Fibroblast of peridontal ligament (primary cell): ENCODE data around the gene VCAN.

ENCODE experiments used
- DNase-seq: peaks from one replicate; pipeline ENCODE4 v3.0.0-alpha.2; 2010; ENCODE audit errors: extremely low read depth

Gene VCAN

DNA sequence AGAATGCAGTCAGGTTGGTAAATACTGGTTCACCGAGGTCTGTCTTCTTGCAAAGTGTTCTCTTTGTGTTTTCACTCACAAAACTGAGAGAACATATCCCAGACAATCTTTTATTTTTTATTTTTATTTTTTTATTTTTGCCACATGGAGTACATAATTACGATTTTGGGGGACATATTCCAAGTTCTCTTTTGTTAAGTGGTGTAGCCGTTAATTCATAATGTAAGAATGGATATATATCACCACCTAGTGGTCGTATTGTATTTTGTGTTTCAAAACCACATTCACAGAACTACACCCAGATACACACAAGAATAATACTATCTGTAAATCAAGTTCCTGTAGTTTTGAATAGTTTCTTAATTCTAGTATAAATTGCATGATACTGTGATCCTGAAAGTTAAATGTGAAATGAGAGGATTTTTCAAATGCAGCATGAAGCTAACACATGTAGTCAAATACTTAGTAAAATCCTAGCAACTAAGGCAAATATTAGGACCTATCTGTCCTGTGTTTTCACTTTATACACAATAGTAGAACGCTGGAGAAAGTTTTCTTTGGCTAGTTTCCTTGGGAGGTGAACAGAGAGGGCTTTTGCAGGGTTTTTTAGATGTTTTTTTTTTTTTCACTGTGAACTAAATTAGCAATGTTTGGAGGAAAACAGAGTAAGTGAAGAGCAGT is 92.7 kb downstream of the VCAN start:
- peak; percentile 83 for DNase-seq

DNA sequence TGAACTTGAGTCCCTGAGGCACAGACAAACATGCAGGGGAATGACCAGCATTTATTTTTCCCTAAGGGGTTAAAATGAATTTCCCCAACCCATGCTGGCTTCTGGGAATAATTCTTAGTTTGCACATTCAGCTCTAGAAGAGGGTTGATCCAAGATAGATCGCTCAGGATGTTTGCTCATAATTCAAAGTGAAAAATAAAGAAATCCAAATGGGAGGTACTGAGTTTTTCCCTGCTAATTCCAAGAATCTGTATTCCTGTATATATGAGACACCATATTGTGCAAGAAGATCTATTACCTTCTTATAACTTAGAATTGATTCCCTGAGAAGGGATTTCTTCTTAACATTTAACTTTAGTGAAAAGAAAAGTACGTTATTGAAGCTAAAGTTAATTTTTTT is 96.2 kb downstream of the VCAN start:
- DNase-seq, result peak; percentile 82

DNA sequence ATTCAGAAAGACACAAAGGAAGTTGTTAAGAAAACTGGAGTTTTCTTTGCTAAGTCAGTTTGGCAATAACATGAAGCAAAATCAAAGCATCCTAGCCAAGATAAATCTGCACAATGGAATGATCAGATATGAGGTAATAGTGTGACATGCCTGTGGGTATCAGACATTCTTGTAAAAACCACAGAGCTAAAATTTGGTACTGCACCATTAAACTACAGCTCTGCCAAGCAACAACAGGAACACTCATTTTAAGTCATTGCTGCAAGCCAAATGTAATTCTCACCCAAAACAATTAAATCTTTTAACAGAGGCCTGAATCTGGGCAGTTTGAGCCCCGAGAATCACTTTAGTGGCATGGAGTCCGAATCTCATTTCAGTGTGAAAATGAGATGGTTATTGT is 96.6 kb downstream of the VCAN start:
- peak; percentile 98 for DNase-seq

- DNase-seq, result no peak
Measured at GRCh38 chr5:83570916-83571315, 99.4 kb downstream of the VCAN start.

DNA sequence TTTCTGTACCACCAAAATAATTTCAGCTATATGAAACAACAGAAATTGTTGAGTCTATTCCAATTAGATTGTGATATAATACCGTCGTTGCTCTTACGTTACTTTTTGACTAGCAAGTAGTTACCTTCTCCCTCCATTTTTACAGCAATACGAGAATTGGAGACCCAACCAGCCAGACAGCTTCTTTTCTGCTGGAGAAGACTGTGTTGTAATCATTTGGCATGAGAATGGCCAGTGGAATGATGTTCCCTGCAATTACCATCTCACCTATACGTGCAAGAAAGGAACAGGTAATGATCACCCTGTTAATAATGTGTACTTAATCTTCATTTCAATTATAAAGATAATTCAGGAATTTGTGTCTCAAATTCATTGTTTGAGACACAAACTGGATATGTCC is 100.7 kb downstream of the VCAN start:
- no peak for DNase-seq

- DNase-seq, result no peak
Measured at GRCh38 chr5:83576341-83576740, 104.8 kb downstream of the VCAN start.

- no peak for DNase-seq
Measured at GRCh38 chr5:83577036-83577636, 105.6 kb downstream of the VCAN start.

DNA sequence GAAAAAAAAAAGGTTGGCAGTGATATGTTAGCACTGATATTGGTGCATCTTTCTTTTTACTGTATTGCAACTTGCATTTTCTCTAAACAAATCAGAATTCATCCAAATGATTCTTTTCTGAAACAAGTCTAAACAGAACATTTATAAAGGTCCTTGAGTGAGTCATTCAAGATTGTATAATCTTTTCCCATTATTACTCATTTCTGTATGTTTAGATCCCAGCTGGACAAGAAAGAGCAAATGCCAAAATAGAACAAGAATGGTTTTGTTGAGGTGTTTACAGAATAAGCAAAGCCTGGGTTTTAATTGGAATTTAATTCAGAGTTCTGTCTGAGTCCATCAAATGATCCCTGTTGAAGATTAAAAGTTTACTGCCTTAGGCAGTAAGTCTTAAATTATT is 112.3 kb downstream of the VCAN start:
- peak; percentile 88 for DNase-seq

GRCh38 chr5:83586874-83587776 is 115.6 kb downstream of the VCAN start:
- DNase-seq, result peak; percentile 96

DNA sequence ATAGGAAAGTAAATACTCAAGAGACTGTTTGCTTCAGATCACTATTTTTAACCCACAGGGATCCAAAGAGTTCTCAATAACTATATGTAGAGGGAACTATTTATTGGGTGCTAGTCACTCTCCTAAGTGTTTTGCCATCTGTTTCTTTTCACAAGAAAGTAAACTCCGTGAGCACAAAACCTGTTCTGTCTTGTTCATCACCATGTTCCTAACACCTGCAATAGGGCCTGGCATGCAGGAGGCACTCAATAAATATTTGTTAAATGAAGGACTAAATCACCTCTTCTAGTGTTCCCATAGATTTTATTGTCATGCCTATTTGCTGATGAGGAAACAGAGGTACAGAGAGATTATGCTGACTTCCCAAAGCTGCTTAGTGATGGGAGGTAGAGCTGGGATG is 118.2 kb downstream of the VCAN start:
- DNase-seq, result no peak

DNA sequence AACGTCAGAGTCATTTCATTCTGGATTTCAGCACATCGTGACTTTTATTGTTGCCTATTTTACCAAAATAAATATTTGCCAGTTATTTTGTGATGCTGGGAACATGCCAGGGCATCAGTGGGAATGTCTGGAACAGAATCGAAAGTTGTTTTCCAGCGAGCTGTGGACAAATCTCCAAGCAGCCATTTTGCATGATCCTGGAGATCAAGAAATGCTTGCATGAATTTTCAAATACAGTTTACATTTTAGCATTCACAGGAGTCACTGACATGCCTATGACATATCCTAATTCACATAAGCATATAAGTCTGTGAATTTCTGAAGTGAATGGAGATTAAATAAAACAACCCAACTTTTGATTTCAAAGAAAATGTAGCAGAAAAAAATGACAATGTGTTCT is 119.4 kb downstream of the VCAN start:
- DNase-seq, result peak; percentile 56

GRCh38 chr5:83595217-83595616 is 123.7 kb downstream of the VCAN start:
- no peak for DNase-seq

GRCh38 chr5:83608122-83608521 is 136.6 kb downstream of the VCAN start:
- DNase-seq, result peak; percentile 57

GRCh38 chr5:83614841-83615240 is 143.3 kb downstream of the VCAN start:
- DNase-seq, result no peak

GRCh38 chr5:83628360-83628759 is 156.8 kb downstream of the VCAN start:
- DNase-seq, result no peak
